WTC11 (cell line): Measurements from ENCODE around the gene DLX1. TPM values are rescaled to one million over a fixed set of nuclear protein-coding genes. Genes with fewer than 3 reads are reported as not detected.
A peak's percentile ranks its signal among the peaks of the same experiment; 100 is the strongest.

Source experiments
- ATAC-seq: fragments of 200-7000 bp; cut with Tn5 transposase; 2 replicates; pipeline ENCODE4 v1.10.0; 2021; ENCODE audit warnings: mild to moderate bottlenecking, moderate library complexity
- CTCF ChIA-PET: fragments of 300-600 bp; sonication (Branson Sonifier 250); formaldehyde crosslinking; loops from one replicate; lab custom pipeline; 2021; ENCODE audit warnings: antibody characterized with exemption; lab: Charles Lee
- POLR2A ChIA-PET: fragments of 350-600 bp; sonication (Branson Sonifier 250); formaldehyde crosslinking; loops from one replicate; lab custom pipeline; 2021; ENCODE audit warnings: antibody characterized with exemption; lab: Charles Lee
- DNase-seq: peaks from one replicate; pipeline ENCODE4 v3.0.0; 2021; ENCODE audit warnings: low spot score
- H3K27ac Mint-ChIP-seq: 2 replicates; pipeline ENCODE4 v1.8.0; 2021; ENCODE audit warnings: mixed read lengths
- H3K27me3 Mint-ChIP-seq: 2 replicates; pipeline ENCODE4 v1.8.0; 2021; ENCODE audit warnings: low read depth, mild to moderate bottlenecking, moderate library complexity, mixed read lengths
- H3K36me3 Mint-ChIP-seq: 2 replicates; pipeline ENCODE4 v1.8.0; 2021; ENCODE audit warnings: mixed read lengths
- H3K4me1 Mint-ChIP-seq: 2 replicates; pipeline ENCODE4 v1.8.0; 2022; ENCODE audit warnings: mixed read lengths
- H3K4me3 Mint-ChIP-seq: 2 replicates; pipeline ENCODE4 v1.8.0; 2021; ENCODE audit warnings: mild to moderate bottlenecking, moderate library complexity, mixed read lengths
- H3K9me3 Mint-ChIP-seq: 2 replicates; pipeline ENCODE4 v1.8.0; 2021; ENCODE audit warnings: mixed read lengths
- ETV6 ChIP-seq: sonication (generic); formaldehyde crosslinking; IDR thresholded peaks from 2 replicates; pipeline ENCODE4 v1.8.1; 2022; ENCODE audit warnings: mild to moderate bottlenecking, missing genetic modification reagents
- FOXK1 ChIP-seq: sonication (generic); formaldehyde crosslinking; IDR thresholded peaks from 2 replicates; pipeline ENCODE4 v1.8.0; 2022; ENCODE audit warnings: mild to moderate bottlenecking, moderate library complexity, missing genetic modification reagents
- FOXP1 ChIP-seq: sonication (generic); formaldehyde crosslinking; IDR thresholded peaks from 2 replicates; pipeline ENCODE4 v1.8.0; 2022; ENCODE audit warnings: missing genetic modification reagents, mild to moderate bottlenecking, moderate library complexity, borderline replicate concordance
- GABPB1 ChIP-seq: sonication (generic); formaldehyde crosslinking; IDR thresholded peaks from 2 replicates; pipeline ENCODE4 v1.8.1; 2023; ENCODE audit warnings: mild to moderate bottlenecking, missing genetic modification reagents
- RELA ChIP-seq: sonication (generic); formaldehyde crosslinking; IDR thresholded peaks from 2 replicates; pipeline ENCODE4 v1.8.1; 2022; ENCODE audit warnings: missing genetic modification reagents, mild to moderate bottlenecking, borderline replicate concordance
- SOX15 ChIP-seq: fragments of 250-450 bp; sonication (Bioruptor Pico); IDR thresholded peaks from 2 replicates; pipeline ENCODE4 v1.9.0; 2021; ENCODE audit warnings: mild to moderate bottlenecking
- ZNF416 ChIP-seq: fragments of 250-450 bp; sonication (Bioruptor Pico); IDR thresholded peaks from 2 replicates; pipeline ENCODE4 v1.9.0; 2021; ENCODE audit warnings: mild to moderate bottlenecking, inconsistent platforms
- ZNF671 ChIP-seq: fragments of 250-450 bp; sonication (Bioruptor Pico); IDR thresholded peaks from 2 replicates; pipeline ENCODE4 v1.8.0; 2021; ENCODE audit warnings: mild to moderate bottlenecking
- total RNA-seq: library from RNA; stranded (reverse); gene quantifications from 3 replicates; pipeline ENCODE4 v1.2.3, GENCODE V29; 2021
- TF ChIP-seq, protein P1 (sequence below): sonication (generic); formaldehyde crosslinking; IDR thresholded peaks from 2 replicates; pipeline ENCODE4 v1.8.1; 2022; ENCODE audit warnings: mild to moderate bottlenecking, moderate library complexity, missing genetic modification reagents
- TF ChIP-seq, protein P2 (sequence below): sonication (generic); formaldehyde crosslinking; IDR thresholded peaks from 2 replicates; pipeline ENCODE4 v1.8.0; 2022; ENCODE audit warnings: missing genetic modification reagents
- TF ChIP-seq, protein P3 (sequence below): fragments of 250-450 bp; sonication (Bioruptor Pico); IDR thresholded peaks from 2 replicates; pipeline ENCODE4 v1.8.0; 2021; ENCODE audit warnings: mild to moderate bottlenecking
- TF ChIP-seq, protein P4 (sequence below): sonication (generic); formaldehyde crosslinking; IDR thresholded peaks from 2 replicates; pipeline ENCODE4 v1.8.1; 2023; ENCODE audit warnings: mild to moderate bottlenecking, moderate library complexity, missing genetic modification reagents

The DLX1 gene
- total RNA-seq, 1 experiment from 2014 or later: not detected

DNA sequence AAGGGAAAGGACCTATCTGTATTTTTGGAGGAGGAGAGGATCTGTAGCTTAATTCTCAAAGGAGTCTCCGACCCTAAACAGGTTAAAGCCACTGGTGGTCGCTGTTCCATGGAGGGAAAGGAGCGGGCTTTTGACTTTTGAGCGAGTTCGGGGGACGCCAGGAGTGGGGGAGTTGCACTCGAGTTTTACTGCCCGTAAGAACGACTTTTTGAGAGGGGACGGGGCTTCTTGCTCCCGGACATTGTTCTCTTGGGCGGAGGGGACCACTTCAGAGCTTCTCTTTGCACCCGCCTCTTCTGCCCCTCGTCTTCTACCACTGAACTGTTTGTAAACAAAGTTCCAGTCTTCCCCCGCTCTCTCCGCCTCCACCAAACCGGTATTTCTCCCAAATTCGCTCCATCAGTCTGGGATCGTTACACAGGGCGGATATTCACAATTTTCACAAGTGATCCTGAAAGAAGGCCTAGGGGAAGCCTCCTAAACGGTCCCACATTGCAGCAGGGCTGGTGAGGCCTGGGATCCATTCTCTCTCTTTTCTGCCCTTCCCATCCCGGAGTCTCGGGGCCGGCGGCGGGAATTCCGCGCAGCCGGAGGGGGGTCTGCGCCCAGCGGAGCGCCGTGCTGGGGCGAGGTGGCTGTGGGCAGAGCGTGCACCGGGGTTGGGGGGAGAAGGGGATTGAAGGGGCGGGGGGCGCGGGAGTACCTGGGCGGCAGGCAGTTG is 10.8 kb downstream of the DLX1 start:
- H3K9me3 Mint-ChIP-seq: no peaks in the 10 kb centered on the region
- TF ChIP-seq, protein P1, sequence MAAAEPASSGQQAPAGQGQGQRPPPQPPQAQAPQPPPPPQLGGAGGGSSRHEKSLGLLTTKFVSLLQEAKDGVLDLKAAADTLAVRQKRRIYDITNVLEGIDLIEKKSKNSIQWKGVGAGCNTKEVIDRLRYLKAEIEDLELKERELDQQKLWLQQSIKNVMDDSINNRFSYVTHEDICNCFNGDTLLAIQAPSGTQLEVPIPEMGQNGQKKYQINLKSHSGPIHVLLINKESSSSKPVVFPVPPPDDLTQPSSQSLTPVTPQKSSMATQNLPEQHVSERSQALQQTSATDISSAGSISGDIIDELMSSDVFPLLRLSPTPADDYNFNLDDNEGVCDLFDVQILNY: no peak
- TF ChIP-seq, protein P2, sequence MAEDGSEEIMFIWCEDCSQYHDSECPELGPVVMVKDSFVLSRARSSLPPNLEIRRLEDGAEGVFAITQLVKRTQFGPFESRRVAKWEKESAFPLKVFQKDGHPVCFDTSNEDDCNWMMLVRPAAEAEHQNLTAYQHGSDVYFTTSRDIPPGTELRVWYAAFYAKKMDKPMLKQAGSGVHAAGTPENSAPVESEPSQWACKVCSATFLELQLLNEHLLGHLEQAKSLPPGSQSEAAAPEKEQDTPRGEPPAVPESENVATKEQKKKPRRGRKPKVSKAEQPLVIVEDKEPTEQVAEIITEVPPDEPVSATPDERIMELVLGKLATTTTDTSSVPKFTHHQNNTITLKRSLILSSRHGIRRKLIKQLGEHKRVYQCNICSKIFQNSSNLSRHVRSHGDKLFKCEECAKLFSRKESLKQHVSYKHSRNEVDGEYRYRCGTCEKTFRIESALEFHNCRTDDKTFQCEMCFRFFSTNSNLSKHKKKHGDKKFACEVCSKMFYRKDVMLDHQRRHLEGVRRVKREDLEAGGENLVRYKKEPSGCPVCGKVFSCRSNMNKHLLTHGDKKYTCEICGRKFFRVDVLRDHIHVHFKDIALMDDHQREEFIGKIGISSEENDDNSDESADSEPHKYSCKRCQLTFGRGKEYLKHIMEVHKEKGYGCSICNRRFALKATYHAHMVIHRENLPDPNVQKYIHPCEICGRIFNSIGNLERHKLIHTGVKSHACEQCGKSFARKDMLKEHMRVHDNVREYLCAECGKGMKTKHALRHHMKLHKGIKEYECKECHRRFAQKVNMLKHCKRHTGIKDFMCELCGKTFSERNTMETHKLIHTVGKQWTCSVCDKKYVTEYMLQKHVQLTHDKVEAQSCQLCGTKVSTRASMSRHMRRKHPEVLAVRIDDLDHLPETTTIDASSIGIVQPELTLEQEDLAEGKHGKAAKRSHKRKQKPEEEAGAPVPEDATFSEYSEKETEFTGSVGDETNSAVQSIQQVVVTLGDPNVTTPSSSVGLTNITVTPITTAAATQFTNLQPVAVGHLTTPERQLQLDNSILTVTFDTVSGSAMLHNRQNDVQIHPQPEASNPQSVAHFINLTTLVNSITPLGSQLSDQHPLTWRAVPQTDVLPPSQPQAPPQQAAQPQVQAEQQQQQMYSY: no peak
- TF ChIP-seq SOX15 (CRISPR knock-in tag): no peak
- 0 out of 2 replicates have a peak, but pooled peaks have one; percentile 6 for TF ChIP-seq GABPB1 (CRISPR knock-in tag)
- TF ChIP-seq, protein P3, sequence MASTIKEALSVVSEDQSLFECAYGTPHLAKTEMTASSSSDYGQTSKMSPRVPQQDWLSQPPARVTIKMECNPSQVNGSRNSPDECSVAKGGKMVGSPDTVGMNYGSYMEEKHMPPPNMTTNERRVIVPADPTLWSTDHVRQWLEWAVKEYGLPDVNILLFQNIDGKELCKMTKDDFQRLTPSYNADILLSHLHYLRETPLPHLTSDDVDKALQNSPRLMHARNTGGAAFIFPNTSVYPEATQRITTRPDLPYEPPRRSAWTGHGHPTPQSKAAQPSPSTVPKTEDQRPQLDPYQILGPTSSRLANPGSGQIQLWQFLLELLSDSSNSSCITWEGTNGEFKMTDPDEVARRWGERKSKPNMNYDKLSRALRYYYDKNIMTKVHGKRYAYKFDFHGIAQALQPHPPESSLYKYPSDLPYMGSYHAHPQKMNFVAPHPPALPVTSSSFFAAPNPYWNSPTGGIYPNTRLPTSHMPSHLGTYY (CRISPR knock-in tag): no peak
- TF ChIP-seq FOXK1 (CRISPR knock-in tag): no peak
- peaks cover 50% of the 10 kb centered on the region for H3K4me1 Mint-ChIP-seq
- POLR2A ChIA-PET: interaction anchor here (1.2 to 2.5 kb wide), 2 partner anchors 9 to 12 kb away, joined by 3 to 13 read pairs; partner anchors contain the start of gene DLX1
- H3K27ac Mint-ChIP-seq: no peak overlapping the region
- no peaks in the 10 kb centered on the region for H3K36me3 Mint-ChIP-seq
- H3K27me3 Mint-ChIP-seq: peaks cover 100% of the 10 kb centered on the region
- DNase-seq: no peak
- CTCF ChIA-PET: interaction anchor here (0.6 to 5.1 kb wide), 12 partner anchors 9 to 517 kb away, joined by 3 to 47 read pairs (median 4); partner anchors contain the start of gene DLX1
- ATAC-seq: peak; percentile 1; the same call in 1 of the 2 replicates
- H3K4me3 Mint-ChIP-seq: peak overlapping the region; percentile 72

DNA sequence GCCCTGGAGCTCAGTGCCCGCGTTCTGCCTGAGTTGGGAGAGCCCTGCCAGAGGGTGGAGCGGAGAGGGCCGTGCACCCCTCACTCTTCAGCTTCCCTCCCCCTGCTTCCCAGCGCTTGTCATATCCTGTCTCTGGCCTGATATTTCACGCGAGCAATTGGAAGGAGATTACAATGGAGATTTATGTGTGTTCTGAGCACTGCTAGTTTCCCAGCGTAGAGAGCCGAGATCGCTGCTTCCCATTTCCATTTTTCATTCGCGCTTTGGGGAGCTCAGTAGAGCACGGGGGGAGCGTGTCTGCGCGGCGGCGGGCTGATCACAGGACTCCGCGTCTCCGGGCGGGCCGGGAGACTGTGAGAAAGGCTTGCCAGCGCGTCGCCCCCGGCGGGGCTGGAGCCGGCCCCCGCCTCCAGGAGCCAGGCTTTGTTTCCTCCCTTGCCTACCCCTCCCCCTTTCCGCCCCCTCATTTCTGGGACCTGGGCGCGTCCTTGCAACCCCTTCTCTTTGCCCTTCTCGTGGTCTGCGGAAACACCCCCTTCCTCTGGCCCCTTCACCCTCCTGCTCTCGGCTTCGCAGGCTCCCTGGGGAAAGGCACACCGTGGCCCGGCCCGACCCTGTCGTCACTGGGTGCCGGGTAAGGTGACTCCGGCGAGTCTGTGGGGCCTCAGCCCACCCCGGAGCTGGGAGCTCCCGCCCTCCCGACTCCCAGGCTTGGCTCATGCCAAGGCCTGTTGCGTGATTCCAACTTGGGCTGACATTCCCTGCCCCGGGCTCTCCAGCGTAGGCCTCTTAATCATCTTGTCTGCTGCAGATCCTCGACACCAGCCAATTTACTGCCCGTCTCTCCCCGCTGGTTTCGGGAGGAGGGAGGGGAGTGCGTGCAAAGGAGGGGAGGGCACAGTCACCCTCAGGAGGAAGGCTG is 11.6 kb downstream of the DLX1 start:
- peak overlapping the region; percentile 72 for H3K4me3 Mint-ChIP-seq
- no peaks in the 10 kb centered on the region for H3K36me3 Mint-ChIP-seq
- CTCF ChIA-PET: interaction anchor here (1.2 to 5.1 kb wide), 6 partner anchors 10 to 30 kb away, joined by 3 to 47 read pairs (median 18); partner anchors contain the start of gene DLX1
- TF ChIP-seq, protein P2: peak; percentile 85
- 0 out of 2 replicates have a peak, but pooled peaks have one; percentile 30 for TF ChIP-seq FOXP1
- peak; percentile 54; the same call in 1 of the 2 replicates for TF ChIP-seq RELA (CRISPR knock-in tag)
- TF ChIP-seq ZNF416 (CRISPR knock-in tag): no peak
- no peak for TF ChIP-seq ETV6
- TF ChIP-seq ZNF671: no peak
- TF ChIP-seq, protein P4, sequence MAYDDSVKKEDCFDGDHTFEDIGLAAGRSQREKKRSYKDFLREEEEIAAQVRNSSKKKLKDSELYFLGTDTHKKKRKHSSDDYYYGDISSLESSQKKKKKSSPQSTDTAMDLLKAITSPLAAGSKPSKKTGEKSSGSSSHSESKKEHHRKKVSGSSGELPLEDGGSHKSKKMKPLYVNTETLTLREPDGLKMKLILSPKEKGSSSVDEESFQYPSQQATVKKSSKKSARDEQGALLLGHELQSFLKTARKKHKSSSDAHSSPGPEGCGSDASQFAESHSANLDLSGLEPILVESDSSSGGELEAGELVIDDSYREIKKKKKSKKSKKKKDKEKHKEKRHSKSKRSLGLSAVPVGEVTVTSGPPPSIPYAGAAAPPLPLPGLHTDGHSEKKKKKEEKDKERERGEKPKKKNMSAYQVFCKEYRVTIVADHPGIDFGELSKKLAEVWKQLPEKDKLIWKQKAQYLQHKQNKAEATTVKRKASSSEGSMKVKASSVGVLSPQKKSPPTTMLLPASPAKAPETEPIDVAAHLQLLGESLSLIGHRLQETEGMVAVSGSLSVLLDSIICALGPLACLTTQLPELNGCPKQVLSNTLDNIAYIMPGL: no peak
- DNase-seq (no peak), ATAC-seq (peak; percentile 3; the same call in 1 of the 2 replicates)
- peaks cover 100% of the 10 kb centered on the region for H3K27me3 Mint-ChIP-seq
- POLR2A ChIA-PET: interaction anchor here (0.6 to 2.5 kb wide), 3 partner anchors 10 to 14 kb away, joined by 3 to 13 read pairs (median 3); partner anchors contain the start of gene DLX1
- H3K4me1 Mint-ChIP-seq: peaks cover 56% of the 10 kb centered on the region
- no peaks in the 10 kb centered on the region for H3K9me3 Mint-ChIP-seq
- H3K27ac Mint-ChIP-seq: no peak overlapping the region
